Subcutaneous abdominal adipose tissue (tissue), 5 donors: ENCODE data around the gene NEMF.
"Not testable (repeated sequence)": the region's sequence is repeated elsewhere in the genome, so short reads cannot be mapped to it uniquely, and the experiment has no call there.

Source experiments
- H3K27ac ChIP-seq: one replicate; pipeline ENCODE4 v1.7.0; 2013; ENCODE audit warnings: low read depth, mild to moderate bottlenecking, inconsistent platforms, low read length, moderate library complexity
- H3K27me3 ChIP-seq, 5 donors: one replicate each; pipeline ENCODE4 v1.7.0; 2013; ENCODE audit warnings: low read length in 5 of 5, inconsistent platforms in 1 of 5; ENCODE audit not compliant: control insufficient read depth in 5 of 5, insufficient read depth in 4 of 5
- H3K36me3 ChIP-seq, 5 donors: one replicate each; pipeline ENCODE4 v1.7.0; 2013; ENCODE audit warnings: low read length in 5 of 5; ENCODE audit not compliant: control insufficient read depth in 5 of 5, insufficient read depth in 5 of 5
- H3K4me1 ChIP-seq, 5 donors: one replicate each; pipeline ENCODE4 v1.7.0; 2013; ENCODE audit warnings: low read length in 5 of 5, mild to moderate bottlenecking in 3 of 5, moderate library complexity in 1 of 5; ENCODE audit not compliant: control insufficient read depth in 5 of 5, insufficient read depth in 5 of 5
- H3K4me3 ChIP-seq, 5 donors: one replicate each; pipeline ENCODE4 v1.7.0; 2013; ENCODE audit warnings: low read length in 5 of 5, low read depth in 1 of 5
- H3K9ac ChIP-seq, 5 donors: one replicate each; pipeline ENCODE4 v1.7.0; 2013; ENCODE audit warnings: low read length in 5 of 5, mild to moderate bottlenecking in 4 of 5, moderate library complexity in 3 of 5
- H3K9me3 ChIP-seq, 5 donors: one replicate each; pipeline ENCODE4 v1.7.0; 2013; ENCODE audit warnings: low read length in 5 of 5; ENCODE audit not compliant: control insufficient read depth in 5 of 5
- donor health status: healthy.
- donor health status: healthy.
- donor health status: healthy.
- donor health status: healthy.
- donor health status: healthy.

NEMF gene

DNA sequence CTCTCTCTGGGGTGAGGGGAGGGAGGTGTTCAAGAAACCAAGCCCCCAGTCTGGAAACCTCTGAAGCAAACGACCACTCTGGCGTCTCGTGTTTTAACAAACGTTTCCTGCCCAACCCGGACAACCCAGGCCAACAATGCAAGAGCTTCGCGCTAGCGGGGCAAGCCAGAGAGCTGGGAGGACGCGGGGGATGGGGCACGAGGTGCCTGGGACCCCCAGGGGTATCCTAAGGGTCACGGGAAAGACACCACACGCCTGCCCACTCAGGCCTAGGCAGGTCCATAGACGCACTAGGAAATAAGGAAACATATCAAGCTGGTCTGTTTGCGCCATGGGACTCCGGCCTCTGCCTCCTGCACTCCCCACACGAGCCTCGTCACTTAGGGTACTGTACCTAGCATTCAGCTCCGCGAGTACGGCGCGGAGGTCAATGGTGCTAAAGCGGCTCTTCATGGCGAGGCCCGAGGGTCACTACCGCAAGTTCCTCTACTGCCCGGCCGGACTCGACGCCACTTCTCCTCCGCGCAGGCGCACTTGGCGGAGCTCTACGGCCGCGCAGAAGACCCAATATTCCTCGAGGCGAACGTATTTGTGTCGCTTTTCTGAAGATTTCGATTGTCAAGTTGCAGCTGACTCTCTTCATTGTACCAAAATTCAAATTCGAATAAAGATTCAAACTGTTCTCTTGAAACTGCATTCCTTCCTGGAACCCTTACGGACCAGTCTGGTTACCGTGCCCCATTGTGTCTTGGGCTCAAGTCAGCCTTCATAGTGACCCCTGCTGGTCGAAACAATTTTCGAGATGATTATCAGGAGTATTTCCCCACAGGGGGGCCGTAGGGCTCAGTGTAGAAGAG is at the start of gene NEMF:
Gene NEMF (minus strand): TSS at position 488 of the 857 bp plus-strand sequence. CDS start 35 bp downstream, at position 453.
- peak within 1 kb of the TSS; percentile 95 for H3K27ac ChIP-seq
- H3K4me3 ChIP-seq = peak within 1 kb of the TSS; percentile 80 to 100 (median 99)

DNA sequence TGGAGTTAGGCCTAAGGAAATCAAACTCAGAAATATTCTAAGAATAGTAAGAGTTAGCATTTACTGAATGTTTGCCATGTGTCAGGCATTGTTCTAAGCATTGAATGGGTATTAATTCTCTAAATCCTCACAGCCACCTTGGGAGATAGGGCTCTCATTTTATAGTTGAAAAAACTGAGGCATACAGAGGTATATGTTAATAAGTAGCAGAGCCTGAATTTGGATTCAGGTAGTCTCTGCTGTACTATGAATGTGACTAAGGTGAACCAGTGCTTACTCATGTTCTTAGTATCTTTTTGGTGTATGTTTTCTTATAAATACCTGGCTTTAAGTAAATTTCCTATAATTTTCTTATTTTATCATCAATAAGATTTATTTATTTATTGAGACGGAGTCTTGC is 48.4 kb upstream of the NEMF start:
- Histone ChIP-seq H3K36me3 (no peaks in the 10 kb centered on the region), H3K4me1 (peaks cover 4 to 25% (median 20%) of the 10 kb centered on the region in 5 donors), H3K27me3 (no peaks in the 10 kb centered on the region), H3K9ac (no peak overlapping the region), H3K9me3 (no peaks in the 10 kb centered on the region), H3K27ac (no peak overlapping the region), H3K4me3 (no peak overlapping the region)

More for the DNA sequence above, at the start of gene NEMF:
- Histone ChIP-seq H3K27me3 (no peaks in the 10 kb centered on the region), H3K9me3 (no peaks in the 10 kb centered on the region), H3K36me3 (peaks cover 4 to 19% (median 10%) of the 10 kb centered on the region in 5 donors), H3K4me1 (peaks cover 0 to 33% (median 19%) of the 10 kb centered on the region in 5 donors), H3K9ac (peak within 1 kb of the TSS; percentile 95 to 100 (median 99))

DNA sequence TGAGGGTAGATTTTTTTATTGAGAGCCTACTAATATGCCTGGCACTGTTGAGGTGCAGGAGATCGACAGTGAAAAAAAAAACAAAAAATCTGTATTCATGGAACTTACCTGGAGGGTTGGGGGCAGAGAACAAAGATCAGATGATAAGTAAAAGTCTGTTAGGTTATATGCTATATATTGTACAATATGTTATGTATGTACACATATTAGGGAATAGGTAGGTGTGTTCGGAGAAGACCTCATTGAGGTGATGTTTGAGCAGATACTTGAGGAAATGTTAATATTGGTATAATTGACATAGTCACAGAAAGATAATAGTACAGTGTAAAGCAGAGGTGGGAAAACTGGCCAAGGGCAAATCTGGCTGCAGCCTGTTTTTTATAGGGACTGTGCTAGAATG is 45.9 kb upstream of the NEMF start:
- Histone ChIP-seq H3K9me3 (no peaks in the 10 kb centered on the region), H3K9ac (peak overlapping the region in 1 of 5 donors; percentile 37), H3K36me3 (peaks cover 0 to 10% (median 7%) of the 10 kb centered on the region in 5 donors), H3K27me3 (no peaks in the 10 kb centered on the region), H3K4me1 (peaks cover 5 to 48% (median 42%) of the 10 kb centered on the region in 5 donors), H3K4me3 (no peak overlapping the region), H3K27ac (peak overlapping the region; percentile 99)

DNA sequence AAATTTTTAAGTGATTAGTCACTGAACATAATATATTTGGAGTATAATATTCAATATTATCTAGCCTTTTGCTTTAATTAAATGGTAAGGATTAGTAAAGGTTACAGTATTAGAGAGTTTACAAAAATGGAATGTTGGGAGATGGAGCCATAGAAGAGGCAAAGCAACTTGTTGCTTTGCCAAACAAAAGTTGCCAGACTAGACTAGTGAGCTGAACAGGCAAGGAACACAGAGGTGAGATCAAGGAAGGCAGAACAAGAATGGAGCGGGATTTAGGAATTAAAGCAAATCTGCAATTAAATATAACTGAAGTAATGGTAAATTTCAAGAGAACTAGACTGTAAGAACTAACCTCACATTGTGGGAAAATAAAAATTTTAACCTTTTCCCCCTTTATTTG is 45.4 kb upstream of the NEMF start:
- Histone ChIP-seq H3K4me1 (peaks cover 5 to 48% (median 42%) of the 10 kb centered on the region in 5 donors), H3K4me3 (peak overlapping the region in 1 of 5 donors; percentile 16), H3K27ac (peak overlapping the region; percentile 99), H3K27me3 (no peaks in the 10 kb centered on the region), H3K9ac (peak overlapping the region in 1 of 5 donors; percentile 37), H3K36me3 (peaks cover 0 to 10% (median 7%) of the 10 kb centered on the region in 5 donors), H3K9me3 (no peaks in the 10 kb centered on the region)

- Histone ChIP-seq H3K9me3 (no peaks in the 10 kb centered on the region), H3K9ac (peak overlapping the region in 3 of 5 donors; percentile 37 to 61 (median 43)), H3K27ac (peak overlapping the region; percentile 99), H3K4me1 (peaks cover 5 to 48% (median 42%) of the 10 kb centered on the region in 5 donors), H3K27me3 (no peaks in the 10 kb centered on the region), H3K36me3 (peaks cover 0 to 10% (median 7%) of the 10 kb centered on the region in 5 donors), H3K4me3 (no peak overlapping the region)
These were observed 44.8 kb upstream of the NEMF start for GRCh38 chr14:49897414-49897813.

- peak overlapping the region in 3 of 5 donors; percentile 10 to 32 (median 32) for H3K4me3 ChIP-seq
- H3K27me3 ChIP-seq = no peaks in the 10 kb centered on the region
- H3K9ac ChIP-seq = peak overlapping the region; percentile 11 to 61 (median 43)
- peaks cover 6 to 50% (median 45%) of the 10 kb centered on the region in 5 donors for H3K4me1 ChIP-seq
- peaks cover 0 to 10% (median 7%) of the 10 kb centered on the region in 5 donors for H3K36me3 ChIP-seq
- peak overlapping the region; percentile 99 for H3K27ac ChIP-seq
- H3K9me3 ChIP-seq = no peaks in the 10 kb centered on the region
These were observed 44.4 kb upstream of the NEMF start for GRCh38 chr14:49896966-49897365.

DNA sequence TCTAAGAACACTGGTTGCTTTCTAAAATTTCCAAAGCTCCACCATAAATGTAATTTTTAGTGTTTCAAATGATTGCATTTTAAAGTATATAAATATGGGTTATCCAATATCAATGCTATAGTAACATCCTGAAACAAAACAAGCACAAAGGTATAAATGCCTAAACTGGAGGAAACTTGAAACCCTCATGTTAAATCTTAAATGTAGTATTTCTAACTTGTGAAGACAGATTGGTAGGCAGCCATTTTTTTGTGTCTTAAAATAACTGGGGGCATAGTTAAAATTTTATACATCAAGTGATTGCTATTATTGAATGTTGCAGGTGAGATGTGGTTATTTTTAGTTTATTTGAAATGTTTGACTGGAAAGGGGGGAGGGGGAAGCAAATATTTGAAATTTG is 43.7 kb upstream of the NEMF start:
- not testable (repeated sequence) for H3K9me3 ChIP-seq, H3K27me3 ChIP-seq
- Histone ChIP-seq H3K9ac (peak overlapping the region in 3 of 5 donors; percentile 11 to 100 (median 42)), H3K36me3 (peaks cover 0 to 10% (median 7%) of the 10 kb centered on the region in 5 donors), H3K27ac (peak overlapping the region; percentile 99), H3K4me3 (peak overlapping the region; percentile 59 to 99 (median 95)), H3K4me1 (peaks cover 8 to 53% (median 48%) of the 10 kb centered on the region in 5 donors)

GRCh38 chr14:49895480-49895879 is 42.9 kb upstream of the NEMF start:
- peak overlapping the region in 2 of 5 donors; percentile 42 to 100 for H3K9ac ChIP-seq
- H3K36me3 ChIP-seq = peaks cover 0 to 10% (median 7%) of the 10 kb centered on the region in 5 donors
- peaks cover 8 to 53% (median 48%) of the 10 kb centered on the region in 5 donors for H3K4me1 ChIP-seq
- no peaks in the 10 kb centered on the region for H3K9me3 ChIP-seq
- H3K27ac ChIP-seq = peak overlapping the region; percentile 99
- peak overlapping the region; percentile 59 to 99 (median 95) for H3K4me3 ChIP-seq
- no peaks in the 10 kb centered on the region for H3K27me3 ChIP-seq

DNA sequence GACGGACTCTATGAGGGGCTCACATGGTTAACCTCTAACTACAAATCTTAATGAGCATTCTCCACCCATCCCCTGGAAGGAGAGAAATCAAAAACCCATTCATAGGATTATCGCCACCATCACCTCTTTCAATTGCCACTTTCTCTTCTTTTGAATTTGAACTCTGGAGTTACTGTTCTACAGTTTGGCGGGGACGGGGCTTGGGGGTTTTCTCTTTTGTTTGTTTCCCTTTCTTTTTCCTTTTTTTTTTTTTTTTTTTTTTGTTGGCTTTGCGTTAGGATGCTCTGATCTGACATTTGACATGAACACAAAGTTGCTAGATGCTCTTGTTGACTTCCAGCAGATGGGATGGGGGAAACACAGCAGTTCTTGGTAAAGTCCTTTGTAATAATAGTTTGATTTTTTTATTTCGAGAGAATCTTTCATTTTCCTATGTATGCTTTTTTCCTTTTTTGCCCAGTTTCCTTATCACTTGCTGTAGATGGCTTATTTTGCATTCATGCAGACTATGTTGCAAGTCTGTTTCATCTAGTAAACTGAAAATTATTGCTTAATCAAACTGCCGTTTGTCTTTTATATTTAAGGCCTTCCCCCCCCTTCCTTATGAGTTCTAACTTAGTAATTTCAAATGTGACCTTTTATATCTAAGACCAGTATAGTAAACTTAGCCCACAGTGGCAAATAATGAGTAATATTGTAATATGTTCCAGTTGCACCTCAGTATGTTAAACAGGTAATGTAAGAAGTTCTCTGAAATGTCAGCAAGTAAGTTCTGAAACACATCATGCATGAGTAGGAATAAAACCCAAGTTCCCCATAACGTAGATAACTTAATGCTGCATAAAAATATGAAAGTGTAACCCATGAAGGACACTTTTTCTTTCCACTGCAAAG is 41.9 kb upstream of the NEMF start:
- H3K36me3 ChIP-seq = peaks cover 0 to 10% (median 7%) of the 10 kb centered on the region in 5 donors
- peak overlapping the region; percentile 99 for H3K27ac ChIP-seq
- not testable (repeated sequence) for H3K27me3 ChIP-seq, H3K9me3 ChIP-seq
- peaks cover 8 to 53% (median 48%) of the 10 kb centered on the region in 5 donors for H3K4me1 ChIP-seq
- H3K9ac ChIP-seq = peak overlapping the region; percentile 96 to 100 (median 97)
- H3K4me3 ChIP-seq = peak overlapping the region; percentile 90 to 99 (median 97)
